Heart left ventricle (tissue), 16 donors: ENCODE data around the gene AFAP1. TPM values are rescaled to one million over a fixed set of nuclear protein-coding genes. Genes with fewer than 3 reads are reported as not detected.

Experiments used
- ATAC-seq, 4 donors: fragments of 200-7000 bp; cut with Tn5 transposase; one replicate each; pipeline ENCODE4 v1.9.1; 2020 to 2022; ENCODE audit warnings: moderate library complexity in 4 of 4, mild to moderate bottlenecking in 3 of 4, moderate number of reproducible peaks in 1 of 4
- DNase-seq, 5 donors: peaks; one replicate each; pipeline ENCODE4 v3.0.0-alpha.2; 2020
- H3K27ac ChIP-seq, 12 donors: fragments of 200-600 bp; sonication (generic) in 4 of 12; one replicate each; pipeline versions ENCODE4 v1.5.0 to v1.8.0; 2016 to 2022; ENCODE audit warnings: mild to moderate bottlenecking in 2 of 12
- H3K27me3 ChIP-seq, 9 donors: fragments of 200-600 bp; sonication (generic) in 2 of 9; one replicate each; pipeline versions ENCODE4 v1.5.1 to v1.8.0; 2016 to 2022; ENCODE audit warnings: mild to moderate bottlenecking in 3 of 9
- H3K36me3 ChIP-seq, 9 donors: fragments of 200-600 bp; sonication (generic) in 2 of 9; one replicate each; pipeline versions ENCODE4 v1.5.0 to v1.8.0; 2018 to 2022; ENCODE audit warnings: mild to moderate bottlenecking in 2 of 9
- H3K4me1 ChIP-seq, 12 donors: fragments of 200-600 bp; sonication (generic) in 4 of 12; one replicate each; pipeline versions ENCODE4 v1.5.0 to v1.8.0; 2016 to 2022; ENCODE audit warnings: mild to moderate bottlenecking in 3 of 12
- H3K4me3 ChIP-seq, 12 donors: fragments of 200-600 bp; sonication (generic) in 4 of 12; one replicate each; pipeline versions ENCODE4 v1.5.0 to v1.8.0; 2017 to 2022; ENCODE audit warnings: mild to moderate bottlenecking in 9 of 12, moderate library complexity in 4 of 12
- H3K9me3 ChIP-seq, 12 donors: fragments of 200-600 bp; sonication (generic) in 4 of 12; one replicate each; pipeline versions ENCODE4 v1.5.0 to v1.8.0; 2016 to 2022; ENCODE audit warnings: mild to moderate bottlenecking in 1 of 12
- CTCF ChIP-seq, 12 donors: fragments of 200-600 bp; sonication (generic) in 4 of 12; IDR thresholded peaks; one replicate each; pipeline versions ENCODE4 v1.5.0 to v1.8.0; 2018 to 2022; ENCODE audit warnings: antibody characterized with exemption in 12 of 12, mild to moderate bottlenecking in 5 of 12
- POLR2A ChIP-seq, 2 donors: fragments of 450-650 bp; IDR thresholded peaks; one replicate each; pipeline ENCODE4 v1.6.1; 2017; ENCODE audit warnings: antibody characterized with exemption in 2 of 2, mild to moderate bottlenecking in 2 of 2, moderate library complexity in 2 of 2
- WGBS, 4 donors: extraction: QIAGEN DNeasy Blood & Tissue Kit in 2 of 4; methylation state at CpG; one replicate each; pipeline versions ENCODE4 v1.1.5 to v1.1.7; 2013 to 2018; 5-methylcytosine and 5-hydroxymethylcytosine counted together
- intact Hi-C, 10 donors: fragments of 100-400 bp; cut with DNase I; formaldehyde crosslinking; loops; one replicate each; pipeline versions ENCODE4 v1.11.1 to v1.14.2; 2022
- polyA plus RNA-seq, 2 donors: library from polyadenylated mRNA; stranded (reverse); fragments of 200-250 nt; gene quantifications; one replicate each; pipeline ENCODE4 v1.2.3, GENCODE V29; 2013
- total RNA-seq, 9 donors: library from RNA; depleted of rRNA in 2 of 9; stranded (reverse); fragments of >200 nt in 2 of 9; fragmentation: NEBNext Ultra II Directional in 3 of 9; extraction: Animal tissue kit (Norgen Biotek cat#: 25700) in 3 of 9; gene quantifications; one replicate each; pipeline versions ENCODE4 v1.1.0 to v1.2.4, GENCODE V29; 2016 to 2023
- donor health status: ischemic (EF 13 %, LVEDD 7.1; RV severe dilation, severe dysfunction).
- donor health status: healthy with polysubstance abuse.
- donor health status: DM: no; HTN: yes; CAD: no.
- donor health status: DM: no; HTN: no; CAD: no.
- donor health status: ischemic (EF 25% LVEDD 6.9; RV normal size, moderate dysfunction).
- donor health status: ischemic (EF 25% LVEDD 5.7; RV mildly dilated, moderate dysfunction).
- donor health status: healthy.
- donor health status: DM: yes; HTN: yes; CAD: no.
- donor health status: ischemic (EF 35%, LVEDD 5.7; RV mildly dilated, moderate dysfunction).
- donor health status: nonischemic (EF 11% LVEDD 7.7; RV severe dilation, severe dysfunction).
- donor health status: DM: yes; HTN: yes; CAD: no.
- donor health status: PGD.
- donor health status: ischemic (EF 29% LVEDD 5.4; RV normal size, mild dysfunction).
- donor health status: nonischemic (EF 23%, LVEDD 6.1; RV moderate dilation, normal function).

The AFAP1 gene
- total and polyA plus RNA-seq, 11 donors: 2.0 to 18.0 (median 7.0) TPM

- Histone ChIP-seq H3K9me3 (no peaks in the 10 kb centered on the region), H3K36me3 (peaks cover 0 to 43% (median 26%) of the 10 kb centered on the region in 9 donors), H3K4me3 (peak overlapping the region in 9 of 12 donors; percentile 16 to 47 (median 27)), H3K4me1 (peaks cover 12 to 54% (median 35%) of the 10 kb centered on the region in 12 donors), H3K27ac (peak overlapping the region in 10 of 12 donors; percentile 12 to 72 (median 52)), H3K27me3 (no peaks in the 10 kb centered on the region)
- TF ChIP-seq CTCF (IDR thresholded peaks at IDR 0.05): no peak
- TF ChIP-seq POLR2A (IDR thresholded peaks at IDR 0.05): no peak
- DNase-seq (peak in 1 of 5 donors; percentile 10), ATAC-seq (peak in 1 of 4 donors; percentile 2)
- 73 to 83% (median 75%) methylated on average over 24 of the region's 24 CpGs for WGBS, 4 donors
- intact Hi-C loops: loop anchor here in 1 of 10 donors (10.0 kb wide), 1 partner anchor 206 kb away; no protein-coding TSS in a partner anchor
Observed at GRCh38 chr4:7778510-7779431, 160.9 kb downstream of the AFAP1 start.

GRCh38 chr4:7777871-7778509, 161.7 kb downstream of the AFAP1 start:
- intact Hi-C loops: loop anchor here in 1 of 10 donors (10.0 kb wide), 1 partner anchor 207 kb away; no protein-coding TSS in a partner anchor
- no peak for TF ChIP-seq CTCF (IDR thresholded peaks at IDR 0.05)
- WGBS, 4 donors: 92 to 95% (median 95%) methylated on average over 9 to 10 of the region's 10 CpGs
- ATAC-seq (no peak), DNase-seq (peak in 1 of 5 donors; percentile 6)
- H3K9me3 ChIP-seq: no peaks in the 10 kb centered on the region
- peak overlapping the region in 2 of 12 donors; percentile 71 to 72 for H3K27ac ChIP-seq
- H3K4me1 ChIP-seq: peaks cover 12 to 50% (median 32%) of the 10 kb centered on the region in 12 donors
- H3K4me3 ChIP-seq: no peak overlapping the region
- peaks cover 0 to 46% (median 26%) of the 10 kb centered on the region in 9 donors for H3K36me3 ChIP-seq
- no peaks in the 10 kb centered on the region for H3K27me3 ChIP-seq

GRCh38 chr4:7777017-7777710, 162.5 kb downstream of the AFAP1 start:
- no peaks in the 10 kb centered on the region for H3K9me3 ChIP-seq
- no peaks in the 10 kb centered on the region for H3K27me3 ChIP-seq
- H3K4me3 ChIP-seq: no peak overlapping the region
- H3K4me1 ChIP-seq: peaks cover 6 to 47% (median 24%) of the 10 kb centered on the region in 12 donors
- DNase-seq (peak in 1 of 5 donors; percentile 7), ATAC-seq (no peak)
- intact Hi-C loops: loop anchor here in 1 of 10 donors (10.0 kb wide), 1 partner anchor 208 kb away; no protein-coding TSS in a partner anchor
- no peak for TF ChIP-seq CTCF (IDR thresholded peaks at IDR 0.05)
- no peak for TF ChIP-seq POLR2A (IDR thresholded peaks at IDR 0.05)
- 94 to 98% (median 96%) methylated on average over 16 to 17 of the region's 17 CpGs for WGBS, 4 donors
- peaks cover 0 to 51% (median 32%) of the 10 kb centered on the region in 9 donors for H3K36me3 ChIP-seq
- no peak overlapping the region for H3K27ac ChIP-seq
